NCI-H345 (cell line): ENCODE results near the gene SSTR3.
"Not testable (repeated sequence)": the region's sequence is repeated elsewhere in the genome, so short reads cannot be mapped to it uniquely, and the experiment has no call there.

Experiments
- DNase-seq: peaks from one replicate; lab custom pipeline; 2025; lab: John Stamatoyannopoulos, UW

The SSTR3 gene

DNA sequence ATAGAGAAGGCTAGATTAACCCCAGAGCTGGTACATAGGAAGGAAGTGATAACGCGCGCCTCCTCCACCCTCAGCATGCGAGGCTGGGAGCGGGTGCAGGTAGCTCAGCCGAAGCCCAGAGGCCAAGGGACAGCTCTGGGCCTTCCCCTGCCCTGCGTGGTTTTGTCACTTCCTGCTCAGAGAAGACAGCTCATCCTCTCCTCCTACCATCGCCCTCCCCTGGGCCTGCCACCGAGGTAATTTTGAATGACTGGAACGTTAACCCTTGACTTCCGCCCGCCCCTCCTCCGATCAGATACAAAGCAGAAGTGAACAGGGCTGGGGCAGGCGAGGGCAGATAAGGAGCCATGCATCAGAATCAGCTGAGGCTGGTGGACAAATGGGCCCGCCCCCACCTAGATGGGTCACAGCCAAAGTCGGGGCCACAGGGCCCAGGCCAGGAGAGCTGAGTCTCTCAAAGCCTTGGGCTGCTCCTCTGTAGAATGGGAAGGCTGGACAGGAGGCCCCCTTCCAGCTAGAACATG lies 30.2 kb upstream of the SSTR3 start:
- no peak for DNase-seq

DNA sequence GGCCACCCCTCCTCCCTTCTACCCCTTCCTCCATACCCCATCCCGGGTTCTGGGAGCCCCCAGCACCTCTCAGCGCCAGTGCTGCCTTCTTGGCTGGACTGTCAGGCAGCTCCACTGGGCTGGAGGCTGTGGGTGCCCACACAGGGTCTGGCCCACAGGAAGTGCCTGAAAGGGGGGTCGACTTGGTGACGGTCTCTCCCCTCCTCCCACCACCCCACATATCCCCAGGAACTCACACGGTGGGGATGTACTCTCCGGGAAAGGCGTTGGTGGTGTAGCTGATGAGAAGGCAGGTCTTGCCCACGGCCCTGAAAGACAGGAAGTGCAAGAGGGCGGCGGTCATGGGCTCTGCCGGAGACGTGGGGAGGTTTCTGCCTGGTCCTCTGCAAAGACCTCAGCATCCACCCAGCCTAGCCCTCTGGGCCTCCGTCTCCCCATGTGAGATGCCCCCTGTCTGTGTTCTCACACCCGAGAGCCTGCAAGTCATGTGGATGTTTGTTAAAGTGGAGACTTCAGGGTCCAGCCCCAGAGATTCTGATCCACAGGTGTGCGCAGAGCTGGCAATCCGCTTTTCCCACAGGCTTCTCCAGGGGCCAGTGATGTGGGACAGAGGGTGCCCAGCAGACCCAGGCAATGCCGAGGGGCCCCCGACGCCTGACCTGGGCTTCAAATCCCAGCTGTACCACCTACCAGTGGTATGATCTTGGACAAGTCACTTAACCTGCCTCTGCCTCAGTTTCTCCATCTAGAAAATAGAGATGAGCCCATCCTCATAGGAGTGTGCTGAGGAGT lies 29.3 kb upstream of the SSTR3 start:
- DNase-seq: no peak

DNA sequence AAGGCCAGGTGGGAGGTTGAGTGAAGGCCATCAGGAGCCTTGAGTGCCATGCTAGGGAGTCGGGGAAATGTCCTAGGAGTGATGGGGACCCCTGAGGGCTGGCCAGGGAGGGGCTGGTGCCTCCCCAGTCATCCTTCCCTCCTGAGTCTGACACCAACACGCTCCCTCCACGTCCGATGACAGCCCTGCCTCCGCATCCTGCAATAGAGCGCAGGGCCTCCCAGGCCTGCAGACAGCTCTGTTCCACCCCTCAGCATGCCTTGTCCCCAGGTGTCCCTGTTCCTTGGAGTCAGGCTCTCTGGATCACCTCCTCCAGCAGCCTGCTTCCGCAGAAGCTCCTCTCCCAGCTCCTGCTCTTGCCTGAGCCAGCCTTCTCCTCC lies 28.7 kb upstream of the SSTR3 start:
- DNase-seq: no peak

DNA sequence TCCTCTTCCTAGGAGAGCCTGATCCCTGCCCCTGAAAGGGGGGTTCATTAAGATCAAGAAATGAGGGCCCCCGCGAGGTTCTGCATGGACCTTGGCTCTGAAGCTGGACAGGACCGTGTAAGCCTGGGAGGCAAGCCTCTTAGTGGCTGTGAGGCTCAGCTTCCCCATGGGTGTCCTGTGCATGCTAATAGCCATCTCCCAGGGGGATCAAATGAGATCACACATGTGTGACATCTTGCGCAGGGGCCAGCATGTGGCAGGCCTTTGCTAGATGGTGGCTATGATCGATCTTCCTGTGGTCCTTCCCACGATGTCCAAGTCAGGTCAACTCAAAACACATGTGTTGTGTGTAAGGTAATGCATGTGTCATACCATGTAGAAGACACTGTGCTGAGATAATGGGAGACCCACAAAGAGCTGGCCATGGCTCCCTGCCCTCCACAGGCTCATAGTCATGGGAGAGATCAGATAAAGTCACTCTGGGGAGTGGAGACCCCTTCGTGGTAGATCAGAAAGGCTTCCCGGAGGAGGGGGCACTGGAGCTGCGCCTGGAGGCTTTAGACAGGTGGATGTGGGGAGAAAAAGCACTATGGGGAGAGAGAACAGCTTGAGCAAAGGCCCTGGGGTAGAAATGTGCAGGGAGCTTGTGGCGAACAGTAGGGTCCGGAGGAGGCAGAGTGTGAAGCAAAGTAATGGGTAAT lies 28.1 kb upstream of the SSTR3 start:
- no peak for DNase-seq

DNA sequence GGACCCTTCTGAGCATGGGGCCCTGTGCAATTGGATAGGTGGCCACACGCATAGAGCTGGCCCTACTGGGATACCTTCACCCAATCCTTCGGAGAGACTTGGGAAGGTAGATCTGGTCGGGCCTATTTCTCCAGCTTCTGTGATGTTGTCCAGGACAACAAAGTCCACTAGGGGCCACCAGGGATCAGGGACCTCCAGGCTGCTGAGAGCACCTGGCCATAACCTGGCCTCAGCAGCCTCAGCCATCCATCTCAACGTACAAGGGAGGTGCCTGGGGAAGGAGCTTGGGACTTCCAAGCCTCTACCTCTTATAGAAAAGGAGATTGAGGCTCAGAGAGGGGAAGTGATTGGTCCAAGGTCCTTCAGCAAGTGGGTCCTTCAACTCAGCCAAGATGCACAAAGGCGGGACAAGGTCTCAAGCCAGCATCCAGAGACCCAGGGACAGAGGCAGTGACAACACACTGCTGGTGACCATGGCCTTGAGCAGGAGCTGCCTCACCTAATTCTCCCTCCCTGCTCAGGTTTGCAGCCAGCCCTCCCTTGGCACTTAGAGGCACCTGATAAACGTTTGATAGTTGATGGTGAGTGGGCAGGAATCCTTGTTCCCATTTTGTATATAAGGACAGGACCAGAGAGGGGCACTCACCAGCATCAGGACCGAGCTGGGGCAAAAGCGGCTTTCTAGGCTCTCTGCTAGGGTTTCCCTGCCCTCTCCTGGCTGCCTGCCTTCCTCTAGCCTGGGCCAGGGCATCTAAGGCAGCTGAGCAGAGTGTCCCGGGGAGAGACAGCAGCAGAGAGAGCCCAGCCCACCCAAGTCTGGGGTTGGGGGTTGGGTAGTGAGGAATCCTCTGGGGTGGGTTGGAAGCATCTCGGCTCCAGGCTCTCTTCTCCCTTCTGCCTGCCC lies 27.3 kb upstream of the SSTR3 start:
- DNase-seq: no peak

GRCh38 chr22:37237371-37238268 lies 25.3 kb upstream of the SSTR3 start:
- DNase-seq: no peak

DNA sequence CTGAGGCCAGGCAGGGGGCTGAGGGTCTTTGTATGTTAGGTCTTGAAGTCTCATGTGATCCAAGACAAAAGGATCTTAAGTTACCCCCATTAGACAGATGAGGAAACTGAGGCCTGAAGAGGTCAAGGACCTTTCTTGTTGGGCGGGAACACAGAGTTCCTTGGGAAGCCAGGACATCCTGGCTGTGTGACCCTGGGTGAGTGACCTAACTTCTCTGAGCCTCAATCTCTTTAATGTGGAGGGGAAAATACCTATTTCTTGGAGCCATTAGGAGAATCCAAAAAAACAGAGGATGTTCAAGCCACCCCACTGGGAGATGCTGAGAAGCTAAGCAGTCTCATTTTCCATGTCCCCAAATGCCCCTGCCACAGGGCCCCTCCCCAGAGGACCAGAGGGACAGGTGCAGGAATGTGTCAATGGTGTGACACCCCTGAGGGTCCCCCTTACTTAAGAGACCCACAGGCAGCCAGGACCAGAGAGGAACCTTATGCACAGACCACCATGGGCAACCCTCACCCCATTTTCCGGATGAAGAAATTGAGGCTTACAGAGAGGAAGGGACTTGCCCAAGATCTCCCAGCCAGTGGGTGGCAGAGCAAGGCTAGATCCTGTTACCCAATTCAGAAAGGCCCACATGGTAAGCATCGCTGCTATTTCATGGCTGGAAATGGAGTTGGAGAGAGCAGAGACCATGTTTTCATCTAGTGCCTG lies 23.8 kb upstream of the SSTR3 start:
- DNase-seq: no peak

- no peak for DNase-seq
These were observed 22.7 kb upstream of the SSTR3 start for GRCh38 chr22:37234736-37235711.

DNA sequence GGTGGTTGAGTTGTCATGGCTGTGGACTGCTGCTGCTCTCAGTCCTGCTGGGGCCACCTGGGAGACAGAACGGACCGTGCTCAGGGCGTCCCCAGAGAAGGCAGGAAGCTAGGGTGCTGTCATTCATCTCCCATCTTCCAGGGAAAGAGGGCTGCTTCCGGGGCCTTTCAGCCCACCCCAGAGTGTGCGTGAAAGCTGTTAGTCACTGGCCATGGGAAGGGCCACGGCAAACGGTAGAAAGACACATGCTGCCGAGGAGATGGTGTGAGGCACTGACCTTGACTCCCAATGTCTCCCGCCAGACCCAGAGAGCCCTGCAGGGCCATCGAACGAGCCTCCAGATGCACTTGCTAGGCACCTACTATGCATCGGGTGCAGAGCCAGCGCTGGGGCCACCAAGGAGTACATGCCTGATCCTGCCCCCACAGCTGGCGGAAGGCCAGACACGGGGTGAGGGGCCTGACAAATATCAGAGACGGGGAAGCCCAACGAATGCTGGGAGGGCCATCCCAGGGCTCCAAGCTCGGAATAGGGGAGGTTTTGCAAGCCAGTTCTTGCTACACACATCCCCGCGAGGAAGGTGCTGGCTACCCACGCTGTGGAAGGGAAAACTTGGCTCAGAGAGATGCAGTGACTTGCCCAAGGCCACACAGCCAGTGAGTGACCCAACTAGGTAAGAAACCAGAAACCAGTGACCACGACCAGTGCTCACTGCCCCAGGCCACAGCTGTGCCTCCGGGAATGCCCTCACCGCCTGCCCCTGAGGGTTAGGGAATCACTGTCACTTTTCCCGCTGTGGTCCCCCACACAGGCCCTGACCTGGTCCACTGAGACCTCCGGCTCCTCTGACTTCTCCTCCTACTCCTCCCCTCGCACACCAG lies 21.7 kb upstream of the SSTR3 start:
- no peak for DNase-seq

DNA sequence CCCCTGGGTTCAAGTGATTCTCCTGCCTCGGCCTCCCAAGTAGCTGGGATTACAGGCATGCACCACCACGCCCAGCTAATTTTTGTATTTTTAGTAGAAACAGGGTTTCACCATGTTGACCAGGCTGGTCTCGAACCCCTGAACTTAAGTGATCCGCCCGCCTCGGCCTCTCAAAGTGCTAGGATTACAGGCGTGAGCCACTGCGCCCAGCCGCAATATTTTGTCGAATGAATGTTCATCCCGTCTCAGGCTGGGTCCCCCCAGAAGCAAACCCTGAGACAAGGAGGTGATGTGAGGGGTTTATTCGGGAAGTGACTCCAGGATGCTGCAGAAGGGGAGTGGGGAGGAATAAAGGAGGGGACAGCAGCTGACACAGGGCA lies 21.1 kb upstream of the SSTR3 start:
- DNase-seq: not testable (repeated sequence)

DNA sequence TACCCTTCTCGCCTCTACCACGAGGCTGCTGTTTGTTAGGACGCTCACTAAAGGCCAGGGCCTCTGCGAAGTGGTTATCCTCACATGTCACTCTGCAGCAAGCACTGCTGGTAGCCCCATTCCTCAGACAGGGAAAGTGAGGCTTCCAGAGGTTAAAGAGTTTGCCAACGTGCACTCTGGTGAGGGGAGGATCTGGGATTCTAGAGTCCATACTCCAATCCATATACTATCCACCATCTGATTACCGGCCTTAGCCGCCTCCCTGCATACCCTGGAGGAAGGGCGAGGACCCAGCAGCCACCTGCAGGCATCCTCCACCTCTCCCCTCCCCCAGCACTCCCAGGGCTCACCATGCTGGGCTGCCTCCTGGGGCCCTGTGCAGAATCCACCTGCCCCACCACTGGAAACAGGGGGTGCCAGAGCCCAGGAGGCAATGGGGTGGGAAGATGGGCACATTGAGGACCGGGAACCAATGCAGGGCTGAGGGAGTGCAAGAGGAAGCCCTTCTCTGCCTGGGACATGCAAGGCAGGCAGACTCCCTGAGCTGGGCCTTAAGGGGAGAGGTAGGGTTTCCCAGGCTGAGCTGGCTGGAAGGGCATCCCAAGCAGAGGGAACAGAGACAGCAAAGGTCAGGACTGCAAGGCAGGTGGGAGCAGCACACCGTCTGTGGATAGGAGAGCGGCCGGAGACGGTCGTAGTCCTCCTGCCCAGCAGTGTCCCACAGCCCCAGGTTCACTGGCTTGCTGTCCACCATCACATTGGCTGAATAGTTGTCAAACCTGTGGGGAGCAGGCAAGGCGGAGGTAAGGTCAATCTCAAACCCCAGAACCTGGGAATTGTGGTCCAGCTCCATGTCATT lies 20.1 kb upstream of the SSTR3 start:
- DNase-seq: no peak

GRCh38 chr22:37231406-37232139 lies 19.3 kb upstream of the SSTR3 start:
- DNase-seq: no peak

- no peak for DNase-seq
These were observed 18.6 kb upstream of the SSTR3 start for GRCh38 chr22:37230673-37231405.

- DNase-seq: no peak
These were observed 17.8 kb upstream of the SSTR3 start for GRCh38 chr22:37229805-37230672.
